Measurements from ENCODE around the gene NCKAP5.

The NCKAP5 gene

GRCh38 chr2:133458280-133458679, 110.0 kb downstream of the NCKAP5 start:
- no peak for DNase-seq (ENCODE audit: low spot score)

GRCh38 chr2:133457861-133458260, 110.4 kb downstream of the NCKAP5 start:
- DNase-seq (ENCODE audit: low spot score): no peak

DNA sequence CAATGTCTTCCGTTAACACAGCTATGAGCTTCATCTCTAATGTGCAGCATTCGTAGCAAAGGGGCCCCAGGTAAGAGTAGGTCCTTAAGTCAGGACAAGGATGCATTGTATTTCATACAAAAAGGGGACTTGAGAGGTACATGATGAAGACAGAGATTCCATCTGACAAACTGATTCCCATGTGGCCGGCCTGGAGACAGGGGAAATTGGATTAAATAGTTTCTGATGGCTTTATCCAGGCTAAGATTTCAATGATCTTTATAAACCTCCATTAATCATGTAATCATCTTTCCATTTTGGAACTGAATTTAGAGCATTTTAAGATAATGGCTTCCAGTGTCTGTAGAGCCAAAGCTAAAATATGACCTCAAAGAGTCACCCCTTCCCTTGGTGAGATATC, 111.3 kb downstream of the NCKAP5 start:
- no peak for DNase-seq (ENCODE audit: low spot score)

DNA sequence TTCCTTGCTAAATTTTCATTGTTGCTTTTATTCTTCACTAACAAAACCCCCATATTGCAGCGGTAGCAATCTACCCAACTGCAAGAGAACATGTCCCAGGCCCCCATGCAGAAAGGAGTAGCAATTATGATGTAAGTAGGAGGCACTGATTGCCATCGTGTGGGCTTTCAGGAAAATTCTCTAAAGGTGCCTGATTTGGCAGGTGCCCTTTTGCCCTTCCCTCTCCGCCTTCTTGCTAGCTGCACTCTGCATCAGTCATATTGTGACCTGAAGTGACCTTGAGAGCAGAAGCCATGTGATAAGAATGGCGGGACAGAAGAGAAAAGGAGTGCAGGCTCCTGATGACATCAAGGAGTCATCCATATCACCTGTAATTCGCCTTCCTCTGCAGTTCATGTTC, 112.1 kb downstream of the NCKAP5 start:
- no peak for DNase-seq (ENCODE audit: low spot score)

GRCh38 chr2:133453032-133453431, 115.2 kb downstream of the NCKAP5 start:
- DNase-seq (ENCODE audit: low spot score): no peak

DNA sequence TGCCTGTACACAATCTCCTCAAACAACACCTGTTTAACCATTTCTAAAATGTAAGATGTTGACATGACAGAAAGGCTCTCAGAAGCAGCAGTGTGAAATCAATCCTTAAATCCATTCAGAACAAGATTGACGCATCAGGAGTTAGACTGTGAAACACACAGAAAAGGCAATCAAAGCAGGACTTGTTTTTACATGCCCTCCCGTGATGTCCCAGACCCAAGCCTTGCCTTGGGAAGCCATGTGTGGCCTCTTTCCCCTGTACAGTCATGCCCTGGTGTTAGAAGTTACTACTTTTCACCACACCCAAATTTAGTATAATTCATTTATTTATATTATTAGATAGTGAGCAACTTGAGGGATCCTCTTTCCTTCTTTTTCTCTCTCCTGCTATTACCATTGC, 115.7 kb downstream of the NCKAP5 start:
- DNase-seq (ENCODE audit: low spot score): no peak

- no peak for DNase-seq (ENCODE audit: low spot score)
Observed at GRCh38 chr2:133452146-133452545, 116.1 kb downstream of the NCKAP5 start.

- no peak for DNase-seq (ENCODE audit: low spot score)
Observed at GRCh38 chr2:133448195-133448594, 120.1 kb downstream of the NCKAP5 start.

- DNase-seq (ENCODE audit: low spot score): no peak
Observed at GRCh38 chr2:133447303-133447702, 121.0 kb downstream of the NCKAP5 start.

DNA sequence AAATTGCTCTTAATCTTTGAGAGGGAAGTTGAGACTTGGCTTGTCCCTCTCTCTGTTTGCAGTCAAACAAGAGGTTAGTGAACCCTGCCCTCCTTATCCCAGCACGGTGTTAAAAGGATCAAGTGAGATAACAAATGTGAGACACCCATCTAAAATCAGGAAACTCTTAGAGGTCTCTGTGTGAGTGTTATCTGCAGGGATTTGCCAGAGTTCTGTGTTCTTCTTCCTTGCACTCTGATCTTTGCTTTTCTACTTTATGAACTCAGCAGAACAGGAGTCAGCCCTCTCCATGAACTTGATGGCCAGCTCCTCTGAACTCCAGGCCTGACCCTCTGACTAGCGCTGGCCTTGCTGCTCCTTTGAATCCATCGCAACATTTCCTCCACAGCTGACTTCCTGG, 123.8 kb downstream of the NCKAP5 start:
- no peak for DNase-seq (ENCODE audit: low spot score)

- DNase-seq (ENCODE audit: low spot score): no peak
Observed at GRCh38 chr2:133442393-133442792, 125.9 kb downstream of the NCKAP5 start.

DNA sequence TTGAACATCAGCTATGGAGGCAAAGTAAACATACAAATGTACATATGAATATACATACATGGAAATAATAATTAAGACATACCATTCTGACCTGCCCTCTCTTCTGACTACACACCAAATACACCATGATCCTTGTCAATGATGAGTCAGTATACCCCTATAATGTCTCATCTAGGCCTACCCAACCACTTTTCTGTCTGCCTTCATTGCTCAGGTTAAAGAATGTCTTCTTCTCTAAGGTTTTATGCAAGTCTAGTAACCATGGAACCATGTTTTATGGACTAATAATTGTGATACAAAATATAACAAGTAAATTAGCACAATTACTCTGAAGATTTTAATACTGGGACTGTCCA, 128.7 kb downstream of the NCKAP5 start:
- no peak for DNase-seq (ENCODE audit: low spot score)

- DNase-seq (ENCODE audit: low spot score): no peak
Observed at GRCh38 chr2:133438848-133439564, 129.3 kb downstream of the NCKAP5 start.

GRCh38 chr2:133438026-133438425, 130.2 kb downstream of the NCKAP5 start:
- no peak for DNase-seq (ENCODE audit: low spot score)

DNA sequence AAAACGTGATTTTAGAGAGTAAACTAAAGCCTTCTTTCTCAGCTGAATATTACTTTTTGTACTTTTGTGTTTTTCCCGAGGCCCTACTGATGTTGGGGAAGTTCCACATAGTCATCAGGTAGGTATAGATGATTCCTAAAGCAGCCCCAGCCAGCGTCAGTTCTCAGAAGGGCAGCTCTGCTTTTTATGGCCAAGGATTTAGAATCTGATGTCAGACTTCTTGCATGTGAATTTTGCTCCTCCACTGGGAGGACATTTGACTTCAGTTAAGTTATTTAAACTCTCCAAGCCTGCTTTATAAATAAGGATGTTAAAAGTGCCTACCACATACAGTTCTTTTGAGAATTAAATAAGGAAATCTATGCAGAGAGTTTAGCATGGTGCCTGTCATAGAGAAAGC, 130.8 kb downstream of the NCKAP5 start:
- no peak for DNase-seq (ENCODE audit: low spot score)

DNA sequence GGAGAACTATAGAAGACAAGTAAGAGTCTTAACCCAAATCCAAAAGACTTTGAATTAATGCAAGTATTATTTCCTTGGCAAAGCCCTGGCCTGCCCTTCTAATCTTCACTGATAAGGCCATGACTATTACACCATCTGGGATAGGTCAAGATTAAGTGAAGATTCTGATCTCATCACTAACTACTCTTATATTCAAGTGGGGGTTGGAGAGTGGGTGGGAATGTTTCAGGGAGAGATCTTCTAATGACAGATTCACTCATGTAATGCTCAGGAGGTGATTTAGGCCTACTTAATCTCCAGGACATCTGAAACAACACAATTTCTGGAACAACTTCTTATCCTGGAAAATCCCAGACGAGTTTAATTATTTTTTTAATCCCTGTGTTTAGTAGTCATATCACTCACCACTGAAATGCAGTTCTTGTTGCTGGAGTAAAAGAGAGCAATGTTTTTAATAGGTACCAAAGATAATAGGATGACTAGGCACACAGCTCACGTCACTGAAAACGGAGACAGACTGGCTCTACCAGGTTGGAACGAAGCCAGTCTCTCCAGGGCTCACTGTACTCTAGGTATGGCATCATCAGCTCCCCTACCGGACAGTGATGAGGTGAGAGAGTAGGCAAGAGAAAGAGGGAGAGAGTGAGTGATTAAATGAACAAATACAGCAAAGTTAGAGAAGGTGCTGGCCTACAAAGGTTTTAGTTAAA, 133.1 kb downstream of the NCKAP5 start:
- peak; percentile 16 for DNase-seq (ENCODE audit: low spot score)

DNA sequence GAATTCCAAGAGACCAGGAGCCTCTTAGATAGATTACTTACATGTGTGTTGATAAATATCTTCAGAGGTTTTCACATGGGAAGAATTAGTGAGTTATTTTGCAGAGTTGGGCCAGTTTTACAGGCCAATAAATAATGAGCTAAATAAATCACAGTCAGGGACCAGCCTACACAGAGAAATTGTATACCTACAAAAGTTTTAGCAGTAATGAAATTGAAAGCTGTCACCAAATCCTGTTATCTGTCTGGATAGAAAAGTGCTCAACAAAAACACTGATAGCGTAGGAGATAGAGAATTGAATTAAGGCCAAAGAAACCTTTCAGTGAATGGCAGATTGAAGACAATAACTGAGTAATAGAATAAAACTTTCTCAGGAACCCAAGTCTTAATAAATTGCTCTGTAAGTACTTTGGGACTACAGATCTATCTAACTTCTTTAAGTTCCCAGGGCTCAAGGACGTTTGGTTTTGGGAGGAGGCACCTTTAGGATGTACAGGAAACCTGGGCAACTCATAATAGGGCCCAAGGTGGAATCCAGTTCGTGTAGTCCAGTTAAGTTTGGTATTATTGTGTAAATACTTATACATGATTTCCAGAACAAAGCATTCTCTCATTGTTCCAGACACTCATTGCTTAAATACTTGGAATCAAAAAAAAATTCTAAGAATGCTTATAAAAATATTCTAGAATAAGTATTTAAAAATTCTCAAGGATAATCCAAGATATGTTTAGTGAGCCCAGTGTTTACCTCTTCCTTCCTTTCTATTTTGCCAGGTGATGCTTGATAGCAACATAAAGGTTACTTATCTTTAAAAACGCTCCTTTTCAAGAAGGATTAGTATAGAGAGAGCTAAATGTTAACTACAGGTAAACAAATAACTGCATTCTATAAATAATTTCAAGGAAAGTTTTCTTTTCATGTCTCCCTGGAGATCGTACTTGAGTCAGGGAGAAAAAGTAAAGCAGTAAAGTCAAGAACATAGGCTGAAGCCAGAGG, 134.5 kb downstream of the NCKAP5 start:
- DNase-seq (ENCODE audit: low spot score): no peak

DNA sequence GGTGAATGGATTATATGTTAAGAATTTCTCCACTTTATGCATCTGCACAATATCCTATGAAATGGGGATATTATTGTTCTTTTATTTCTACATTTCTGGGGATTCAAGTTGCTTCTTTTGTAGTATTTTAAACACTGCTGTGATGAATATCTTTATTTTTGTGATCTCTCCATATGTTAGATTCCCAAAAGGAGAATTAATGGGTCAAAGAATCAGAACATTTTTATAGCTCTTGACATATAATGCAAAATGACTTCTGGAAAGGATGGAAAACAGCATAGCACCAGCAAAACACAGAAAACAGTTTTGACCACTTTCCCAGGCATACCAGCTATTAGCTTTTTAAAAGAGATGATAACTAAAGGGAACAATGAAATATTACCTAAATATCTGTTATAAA, 135.5 kb downstream of the NCKAP5 start:
- DNase-seq (ENCODE audit: low spot score): no peak

DNA sequence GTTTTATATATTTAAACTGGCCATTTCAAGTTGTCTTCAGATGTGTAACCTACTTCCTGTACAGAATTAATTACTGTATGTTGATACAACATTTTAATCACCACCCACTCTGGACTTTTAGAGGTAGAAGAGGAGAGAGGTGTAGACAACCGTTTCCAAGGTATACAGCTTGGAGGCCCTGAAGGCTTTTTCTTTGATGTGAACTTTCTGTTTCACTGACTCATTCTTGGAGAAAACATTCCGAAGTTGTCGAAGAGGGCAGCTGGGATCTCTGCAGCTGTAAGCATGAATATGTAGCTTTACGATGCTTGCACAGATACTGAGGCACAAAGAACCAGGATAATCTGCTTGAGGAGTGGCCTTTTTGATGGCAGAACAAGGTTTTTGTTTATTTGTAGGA, 137.0 kb downstream of the NCKAP5 start:
- DNase-seq (ENCODE audit: low spot score): no peak

GRCh38 chr2:133426791-133427190, 141.5 kb downstream of the NCKAP5 start:
- no peak for DNase-seq (ENCODE audit: low spot score)

- DNase-seq (ENCODE audit: low spot score): no peak
Observed at GRCh38 chr2:133425612-133426011, 142.7 kb downstream of the NCKAP5 start.

GRCh38 chr2:133424876-133425275, 143.4 kb downstream of the NCKAP5 start:
- no peak for DNase-seq (ENCODE audit: low spot score)

GRCh38 chr2:133422931-133423351, 145.3 kb downstream of the NCKAP5 start:
- no peak for DNase-seq (ENCODE audit: low spot score)

Data from hepatic stellate cell (primary cell).